Caco-2 (cell line): Measurements from ENCODE around the gene NUDT19. TPM values are rescaled to one million over a fixed set of nuclear protein-coding genes. Genes with fewer than 3 reads are reported as not detected.

Experiments
- BruUV-seq: library from RNA; stranded (reverse); fragments of 400-500 nt; replicated peaks from 2 replicates; lab custom pipeline; 2021; lab: Mats Ljungman, UMichigan
- CTCF ChIA-PET: fragments of 300-600 bp; sonication (Branson Sonifier 250); formaldehyde crosslinking; loops from one replicate; lab custom pipeline; 2022; ENCODE audit warnings: antibody characterized with exemption; lab: Charles Lee
- POLR2A ChIA-PET: fragments of 300-600 bp; sonication (Branson Sonifier 250); formaldehyde crosslinking; loops from one replicate; lab custom pipeline; 2022; ENCODE audit warnings: antibody characterized with exemption; lab: Charles Lee
- DNase-seq, 2 experiments: peaks; one replicate each; pipeline versions ENCODE4 v3.0.0 to v3.0.0-alpha.2; 2020 to 2022
- H3K27me3 ChIP-seq: replicated peaks from 2 replicates; pipeline ENCODE4 v1.6.0; 2011; ENCODE audit warnings: low read length; ENCODE audit not compliant: control insufficient read depth, insufficient read depth
- H3K36me3 ChIP-seq: 2 replicates; pipeline ENCODE4 v1.5.1; 2011; ENCODE audit warnings: low read length; ENCODE audit not compliant: control insufficient read depth, insufficient read depth
- H3K4me1 ChIP-seq: fragments of 250-450 bp; sonication (Bioruptor Pico); 2 replicates; pipeline ENCODE4 v1.5.1; 2020; ENCODE audit warnings: mild to moderate bottlenecking
- H3K4me3 ChIP-seq: 2 replicates; pipeline ENCODE4 v1.5.1; 2011; ENCODE audit warnings: low read depth, mild to moderate bottlenecking, control low read depth, low read length
- H3K9me3 ChIP-seq: fragments of 250-450 bp; sonication (Bioruptor Pico); 2 replicates; pipeline ENCODE4 v1.5.1; 2020; ENCODE audit warnings: mild to moderate bottlenecking, moderate library complexity
- H3K27ac Mint-ChIP-seq: one replicate; pipeline ENCODE4 v1.8.0; 2022; ENCODE audit warnings: mixed read lengths; ENCODE audit not compliant: unreplicated experiment
- H3K27me3 Mint-ChIP-seq: one replicate; pipeline ENCODE4 v1.8.0; 2022; ENCODE audit warnings: mixed read lengths; ENCODE audit not compliant: insufficient read depth, unreplicated experiment
- H3K36me3 Mint-ChIP-seq: one replicate; pipeline ENCODE4 v1.8.0; 2022; ENCODE audit warnings: mild to moderate bottlenecking, mixed read lengths; ENCODE audit not compliant: insufficient read depth, unreplicated experiment
- H3K4me1 Mint-ChIP-seq: one replicate; pipeline ENCODE4 v1.8.0; 2022; ENCODE audit warnings: low read depth, mixed read lengths; ENCODE audit not compliant: unreplicated experiment
- H3K4me3 Mint-ChIP-seq: one replicate; pipeline ENCODE4 v1.8.0; 2022; ENCODE audit warnings: mild to moderate bottlenecking, moderate library complexity, mixed read lengths; ENCODE audit not compliant: unreplicated experiment
- H3K9me3 Mint-ChIP-seq: one replicate; pipeline ENCODE4 v1.8.0; 2022; ENCODE audit warnings: mixed read lengths; ENCODE audit not compliant: unreplicated experiment
- intact Hi-C: fragments of 100-400 bp; cut with micrococcal nuclease; formaldehyde crosslinking; loops from one replicate; pipeline ENCODE4 v1.10.0; 2022; ENCODE audit not compliant: unreplicated experiment
- total RNA-seq: library from RNA; stranded (reverse); gene quantifications from 2 replicates; pipeline ENCODE4 v1.2.3, GENCODE V29; 2022
- TF ChIP-seq, protein P1 (sequence below), 2 experiments: fragments of 200-600 bp in 1 of 2; IDR thresholded peaks; 1 replicate in 1 of 2; 2 replicates in 1 of 2; pipeline versions ENCODE4 v1.5.1 to v1.8.0; 2011 to 2022; ENCODE audit warnings: antibody characterized with exemption in 1 of 2, control low read depth in 1 of 2, inconsistent platforms in 1 of 2, low read depth in 1 of 2, low read length in 1 of 2, mild to moderate bottlenecking in 1 of 2, moderate library complexity in 1 of 2; ENCODE audit not compliant: insufficient read depth in 1 of 2, severe bottlenecking in 1 of 2, unreplicated experiment in 1 of 2

The NUDT19 gene
- total RNA-seq, 1 experiment from 2014 or later, result 24.4 TPM

GRCh38 chr19:32677657-32678056 lies 14.0 kb upstream of the NUDT19 start:
- TF ChIP-seq, protein P1, sequence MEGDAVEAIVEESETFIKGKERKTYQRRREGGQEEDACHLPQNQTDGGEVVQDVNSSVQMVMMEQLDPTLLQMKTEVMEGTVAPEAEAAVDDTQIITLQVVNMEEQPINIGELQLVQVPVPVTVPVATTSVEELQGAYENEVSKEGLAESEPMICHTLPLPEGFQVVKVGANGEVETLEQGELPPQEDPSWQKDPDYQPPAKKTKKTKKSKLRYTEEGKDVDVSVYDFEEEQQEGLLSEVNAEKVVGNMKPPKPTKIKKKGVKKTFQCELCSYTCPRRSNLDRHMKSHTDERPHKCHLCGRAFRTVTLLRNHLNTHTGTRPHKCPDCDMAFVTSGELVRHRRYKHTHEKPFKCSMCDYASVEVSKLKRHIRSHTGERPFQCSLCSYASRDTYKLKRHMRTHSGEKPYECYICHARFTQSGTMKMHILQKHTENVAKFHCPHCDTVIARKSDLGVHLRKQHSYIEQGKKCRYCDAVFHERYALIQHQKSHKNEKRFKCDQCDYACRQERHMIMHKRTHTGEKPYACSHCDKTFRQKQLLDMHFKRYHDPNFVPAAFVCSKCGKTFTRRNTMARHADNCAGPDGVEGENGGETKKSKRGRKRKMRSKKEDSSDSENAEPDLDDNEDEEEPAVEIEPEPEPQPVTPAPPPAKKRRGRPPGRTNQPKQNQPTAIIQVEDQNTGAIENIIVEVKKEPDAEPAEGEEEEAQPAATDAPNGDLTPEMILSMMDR (IDR thresholded peaks at IDR 0.05; ENCODE audit: insufficient read depth in 1 of 2, low read depth in 1 of 2, low read length in 1 of 2, severe bottlenecking in 1 of 2, unreplicated experiment in 1 of 2), result peak in 1 of 2 experiments; percentile 22
- Mint-ChIP-seq H3K9me3 (no peaks in the 10 kb centered on the region), H3K4me3 (peak overlapping the region; percentile 90), H3K27ac (peak overlapping the region; percentile 57), H3K36me3 (peaks cover 15% of the 10 kb centered on the region), H3K27me3 (no peaks in the 10 kb centered on the region), H3K4me1 (peaks cover 28% of the 10 kb centered on the region)
- Histone ChIP-seq H3K4me1 (peaks cover 14% of the 10 kb centered on the region; the same call in 1 of the 2 replicates), H3K9me3 (no peaks in the 10 kb centered on the region), H3K4me3 (no peak overlapping the region), H3K27me3 (no peaks in the 10 kb centered on the region), H3K36me3 (0 out of 2 replicates have a peak, but pooled peaks cover 2% of the 10 kb centered on the region)
- no TSS peak for BruUV-seq
- intact Hi-C loops, result loop anchor here (10.0 kb wide), 2 partner anchors 83 to 273 kb away; partner anchors contain the start of gene DPY19L3
- CTCF ChIA-PET, result interaction anchor here (0.6 to 1.6 kb wide), 2 partner anchors 71 to 78 kb away, joined by 3 to 5 read pairs; no protein-coding TSS in a partner anchor
- POLR2A ChIA-PET, result interaction anchor here (0.5 to 1.0 kb wide), 2 partner anchors 14 to 37 kb away, joined by 3 read pairs; partner anchors contain the start of gene NUDT19
- DNase-seq, result peak in 1 of 2 experiments; percentile 74

DNA sequence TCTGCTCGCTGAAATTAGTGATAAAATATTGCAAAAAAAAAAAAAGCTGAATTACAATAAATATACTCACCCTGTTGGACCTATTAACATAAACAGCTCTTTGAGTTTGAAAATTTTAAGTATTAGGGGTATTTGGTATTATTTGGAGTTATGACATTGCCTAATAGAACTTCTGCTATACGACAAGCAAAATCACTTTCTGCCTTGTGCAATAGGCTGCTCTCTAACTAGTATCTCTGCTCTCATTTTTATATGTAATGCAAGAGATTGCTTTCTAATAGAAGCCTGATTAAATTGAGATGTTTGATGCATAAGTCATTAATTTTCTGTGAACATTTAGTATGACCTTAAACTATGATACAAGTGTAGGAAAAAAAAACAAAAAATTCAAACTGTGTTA lies 10.6 kb upstream of the NUDT19 start:
- CTCF ChIA-PET, result interaction anchor here (0.6 to 0.7 kb wide), 2 partner anchors 278 to 506 kb away, joined by 3 read pairs; no protein-coding TSS in a partner anchor
- Mint-ChIP-seq H3K27ac (no peak overlapping the region), H3K27me3 (no peaks in the 10 kb centered on the region), H3K9me3 (no peaks in the 10 kb centered on the region), H3K4me3 (no peak overlapping the region), H3K4me1 (peaks cover 12% of the 10 kb centered on the region), H3K36me3 (no peaks in the 10 kb centered on the region)
- Histone ChIP-seq H3K4me1 (peaks cover 15% of the 10 kb centered on the region; the same call in 1 of the 2 replicates), H3K4me3 (no peak overlapping the region), H3K27me3 (no peaks in the 10 kb centered on the region), H3K9me3 (no peaks in the 10 kb centered on the region), H3K36me3 (no peaks in the 10 kb centered on the region)
- DNase-seq, result no peak
- POLR2A ChIA-PET, result interaction anchor here (0.6 kb wide), 1 partner anchor 182 kb away, joined by 3 read pairs; no protein-coding TSS in a partner anchor
- TF ChIP-seq, protein P1 (IDR thresholded peaks at IDR 0.05; ENCODE audit: insufficient read depth in 1 of 2, low read depth in 1 of 2, low read length in 1 of 2, severe bottlenecking in 1 of 2, unreplicated experiment in 1 of 2), result no peak
- BruUV-seq, result no TSS peak
- intact Hi-C loops, result no loop called here

DNA sequence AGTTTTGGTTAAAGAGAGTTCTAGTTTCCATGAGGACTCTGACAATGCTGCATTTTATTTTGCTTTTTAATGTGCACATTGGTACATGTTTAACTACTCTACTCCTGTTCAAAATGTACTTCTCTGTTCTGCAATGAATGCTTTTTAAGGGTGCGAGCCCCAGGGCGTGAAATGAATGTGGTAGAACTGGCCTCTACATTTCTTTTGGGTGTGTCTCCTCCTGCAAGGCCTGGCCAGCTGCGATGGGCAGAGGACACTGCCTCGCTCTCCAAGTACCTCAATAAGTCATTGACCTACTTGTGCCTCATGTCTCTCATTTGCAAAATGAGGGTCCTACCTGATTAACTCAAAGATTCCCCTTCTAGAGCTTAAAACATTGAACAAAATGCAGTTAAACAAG lies 9.3 kb upstream of the NUDT19 start:
- CTCF ChIA-PET, result no interaction called here
- no peak overlapping the region for H3K27ac Mint-ChIP-seq
- Histone ChIP-seq H3K36me3 (no peaks in the 10 kb centered on the region), H3K4me1 (peaks cover 8% of the 10 kb centered on the region; the same call in 1 of the 2 replicates), H3K4me3 (no peak overlapping the region), H3K27me3 (no peaks in the 10 kb centered on the region), H3K9me3 (no peaks in the 10 kb centered on the region)
- no peaks in the 10 kb centered on the region for H3K36me3 Mint-ChIP-seq
- TF ChIP-seq, protein P1 (IDR thresholded peaks at IDR 0.05; ENCODE audit: insufficient read depth in 1 of 2, low read depth in 1 of 2, low read length in 1 of 2, severe bottlenecking in 1 of 2, unreplicated experiment in 1 of 2), result no peak
- POLR2A ChIA-PET, result no interaction called here
- no TSS peak for BruUV-seq
- no peak for DNase-seq
- H3K4me3 Mint-ChIP-seq, result no peak overlapping the region
- peaks cover 9% of the 10 kb centered on the region for H3K4me1 Mint-ChIP-seq
- intact Hi-C loops, result no loop called here
- no peaks in the 10 kb centered on the region for H3K9me3 Mint-ChIP-seq
- no peaks in the 10 kb centered on the region for H3K27me3 Mint-ChIP-seq
